A549 (cell line): Measurements from ENCODE around the gene MAFB. TPM values are rescaled to one million over a fixed set of nuclear protein-coding genes. Genes with fewer than 3 reads are reported as not detected.

Source experiments
- ATAC-seq, 2 experiments: fragments of 200-7000 bp in 1 of 2; fragments of >200 bp in 1 of 2; cut with Nextera tagmentation in 1 of 2; cut with Tn5 transposase in 1 of 2; 3 replicates each; pipeline versions ENCODE4 v1.8.0 to v1.9.1; 2018 to 2020; ENCODE audit warnings: mild to moderate bottlenecking in 1 of 2, moderate library complexity in 1 of 2
- CTCF ChIA-PET: fragments of 300-600 bp; sonication (Branson Sonifier 250); formaldehyde crosslinking; extraction: SDS; loops from one replicate; lab custom pipeline; 2021; ENCODE audit warnings: antibody characterized with exemption, inconsistent platforms; lab: Yijun Ruan, JAX
- POLR2A ChIA-PET: fragments of 350-600 bp; formaldehyde crosslinking; extraction: SDS; loops from one replicate; lab custom pipeline; 2021; ENCODE audit warnings: antibody characterized with exemption, inconsistent platforms; lab: Yijun Ruan, JAX
- DNase-seq, 2 experiments: peaks; one replicate each; pipeline versions ENCODE4 v3.0.0 to v3.0.0-alpha.2; 2011 to 2016; ENCODE audit warnings: low read depth in 1 of 2, low spot score in 1 of 2
- FAIRE-seq: peaks from 2 replicates; lab custom pipeline; 2011; peaks lifted over from hg19 to GRCh38; lab: Jason Lieb, UNC
- H3K27ac ChIP-seq, 2 experiments: fragments of >200 bp; sonication (Bioruptor Twin); formaldehyde crosslinking; 3 replicates each; pipeline ENCODE4 v1.5.1; 2016 to 2017
- H3K4me1 ChIP-seq: fragments of >200 bp; sonication (Bioruptor Twin); formaldehyde crosslinking; 3 replicates; pipeline ENCODE4 v1.6.1; 2016
- H3K4me2 ChIP-seq: fragments of >200 bp; sonication (Bioruptor Twin); formaldehyde crosslinking; 3 replicates; pipeline ENCODE4 v1.6.1; 2016
- H3K4me3 ChIP-seq: fragments of >200 bp; sonication (Bioruptor Twin); formaldehyde crosslinking; 3 replicates; pipeline ENCODE4 v1.5.1; 2016
- H3K9me3 ChIP-seq: fragments of >200 bp; sonication (Bioruptor Twin); formaldehyde crosslinking; 3 replicates; pipeline ENCODE4 v1.6.1; 2016
- CEBPB ChIP-seq, 2 experiments: fragments of >200 bp in 1 of 2; sonication (Bioruptor Twin) in 1 of 2; formaldehyde crosslinking in 1 of 2; IDR thresholded peaks; 2 replicates each; pipeline ENCODE4 v1.6.1; 2012 to 2016
- CHD2 ChIP-seq: fragments of 150-350 bp; IDR thresholded peaks from 2 replicates; pipeline ENCODE4 v1.6.1; 2014; ENCODE audit warnings: low read length; ENCODE audit not compliant: partially characterized antibody
- CHD4 ChIP-seq: fragments of 200-600 bp; sonication (generic); IDR thresholded peaks from 2 replicates; pipeline ENCODE4 v1.6.1; 2016; ENCODE audit warnings: antibody characterized with exemption, mild to moderate bottlenecking, borderline replicate concordance
- ESRRA ChIP-seq: fragments of 150-350 bp; IDR thresholded peaks from 2 replicates; pipeline ENCODE4 v1.6.1; 2014; ENCODE audit warnings: mild to moderate bottlenecking, low read length, borderline replicate concordance
- HOXA7 ChIP-seq: fragments of 250-450 bp; sonication (Bioruptor Pico); IDR thresholded peaks from 2 replicates; pipeline ENCODE4 v1.5.0; 2020; ENCODE audit warnings: mild to moderate bottlenecking, moderate library complexity
- HOXB5 ChIP-seq: fragments of 250-450 bp; sonication (Bioruptor Pico); IDR thresholded peaks from 2 replicates; pipeline ENCODE4 v1.5.0; 2020; ENCODE audit warnings: mild to moderate bottlenecking, moderate library complexity
- JUN ChIP-seq, 2 experiments: fragments of >200 bp; sonication (Bioruptor Twin); formaldehyde crosslinking; IDR thresholded peaks; 2 replicates in 1 of 2; 3 replicates in 1 of 2; pipeline ENCODE4 v1.6.1; 2016 to 2017
- MAFK ChIP-seq: fragments of 450-650 bp; IDR thresholded peaks from 2 replicates; pipeline ENCODE4 v1.6.1; 2014; ENCODE audit not compliant: partially characterized antibody
- MYC ChIP-seq: IDR thresholded peaks from 2 replicates; pipeline ENCODE4 v1.6.1; 2012; ENCODE audit warnings: mild to moderate bottlenecking, inconsistent platforms, low read length, improper control_type of control experiment, borderline replicate concordance
- NFE2L2 ChIP-seq: fragments of 150-350 bp; conservative IDR thresholded peaks from 2 replicates; pipeline ENCODE4 v1.6.1; 2014; ENCODE audit warnings: low read length
- RAD21 ChIP-seq, 2 experiments: fragments of >200 bp in 1 of 2; sonication (Bioruptor Twin) in 1 of 2; formaldehyde crosslinking in 1 of 2; IDR thresholded peaks in 1 of 2; conservative IDR thresholded peaks in 1 of 2; 2 replicates in 1 of 2; 3 replicates in 1 of 2; pipeline ENCODE4 v1.6.1; 2012 to 2018; ENCODE audit warnings: inconsistent platforms in 1 of 2
- RARB ChIP-seq: fragments of 250-450 bp; sonication (Bioruptor Pico); IDR thresholded peaks from 2 replicates; pipeline ENCODE4 v1.8.0; 2021; ENCODE audit warnings: mild to moderate bottlenecking, moderate library complexity
- RFX5 ChIP-seq: fragments of 450-650 bp; IDR thresholded peaks from 2 replicates; pipeline ENCODE4 v1.7.1; 2014; ENCODE audit warnings: antibody characterized with exemption, mild to moderate bottlenecking, moderate library complexity
- TFCP2L1 ChIP-seq: fragments of 250-450 bp; sonication (Bioruptor Pico); IDR thresholded peaks from 2 replicates; pipeline ENCODE4 v1.5.0; 2021; ENCODE audit warnings: mild to moderate bottlenecking
- TP53 ChIP-seq: fragments of 250-450 bp; sonication (Bioruptor Pico); IDR thresholded peaks from 2 replicates; pipeline ENCODE4 v1.5.0; 2021; ENCODE audit warnings: mild to moderate bottlenecking, moderate library complexity
- ZC3H11A ChIP-seq: fragments of 450-650 bp; IDR thresholded peaks from 2 replicates; pipeline ENCODE4 v1.6.1; 2014; ENCODE audit warnings: antibody characterized with exemption, mild to moderate bottlenecking
- ZNF302 ChIP-seq: fragments of 250-450 bp; sonication (Bioruptor Pico); IDR thresholded peaks from 2 replicates; pipeline ENCODE4 v1.9.0; 2021; ENCODE audit warnings: inconsistent platforms, mild to moderate bottlenecking, moderate library complexity
- ZSCAN20 ChIP-seq: fragments of 250-450 bp; sonication (Bioruptor Pico); IDR thresholded peaks from 2 replicates; pipeline ENCODE4 v1.8.0; 2022; ENCODE audit warnings: mild to moderate bottlenecking, moderate library complexity
- WGBS: methylation state at CpG from one replicate; pipeline ENCODE4 v1.1.6; 2017; ENCODE audit errors: missing lambda C conversion rate; 5-methylcytosine and 5-hydroxymethylcytosine counted together
- polyA plus RNA-seq, 4 experiments: library from polyadenylated mRNA; depleted of rRNA in 3 of 4; stranded (reverse); fragments of >200 nt; fragmentation: RNase III in 1 of 4; extraction: RNeasy Plus Mini Kit Qiagen cat#74134 plus additional on column Dnase treatment in 1 of 4; gene quantifications; 2 replicates in 3 of 4; 3 replicates in 1 of 4; pipeline ENCODE4 v1.2.3, GENCODE V29; 2011 to 2017
- TF ChIP-seq, protein P1 (sequence below): fragments of >200 bp; sonication (Bioruptor Twin); formaldehyde crosslinking; IDR thresholded peaks from 3 replicates; pipeline ENCODE4 v1.6.1; 2016
- TF ChIP-seq, protein P2 (sequence below): fragments of 150-350 bp; IDR thresholded peaks from 2 replicates; pipeline ENCODE4 v1.6.1; 2014; ENCODE audit warnings: low read depth, mild to moderate bottlenecking, low read length

MAFB gene
- polyA plus RNA-seq, 2 of the 4 experiments (the other 2 are of a cell fraction): 0.04 TPM; not detected in 1

DNA sequence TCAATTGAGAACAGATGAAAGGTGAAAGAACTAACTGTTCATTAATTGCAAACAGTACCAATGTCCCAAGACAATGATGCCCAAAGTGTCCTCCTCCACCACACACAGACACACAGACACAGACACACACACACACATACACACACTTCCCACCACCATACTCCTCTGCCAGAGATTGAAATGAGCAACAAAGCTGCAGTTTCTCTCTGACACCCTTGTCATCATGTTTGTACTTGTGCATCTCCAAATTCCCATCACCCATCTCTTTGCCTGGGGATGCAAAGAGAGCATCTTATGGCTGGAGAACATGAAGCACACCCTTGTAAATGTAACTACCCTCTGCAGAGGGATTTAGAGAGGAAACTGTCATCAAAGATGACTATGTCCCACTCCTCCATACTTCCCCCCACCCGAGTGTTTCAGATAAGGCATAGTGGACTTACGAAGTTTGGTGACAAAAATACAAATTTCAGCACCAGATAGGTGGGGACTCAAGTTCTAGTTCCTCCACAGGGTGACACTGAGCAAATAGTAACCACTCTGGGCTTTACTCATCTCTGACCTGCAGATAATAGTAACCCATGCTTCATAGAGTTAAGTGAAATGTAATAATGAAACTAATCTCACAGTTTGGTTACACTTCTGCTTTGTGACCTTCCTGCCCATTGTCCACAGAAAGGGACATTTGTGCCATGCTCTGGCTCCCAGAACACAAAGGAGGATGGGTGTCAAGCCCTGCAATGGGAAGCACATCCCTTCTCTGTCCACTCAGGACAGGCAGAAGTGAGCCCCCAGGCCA is 8.7 kb downstream of the MAFB start (continued):
- TF ChIP-seq, protein P1, sequence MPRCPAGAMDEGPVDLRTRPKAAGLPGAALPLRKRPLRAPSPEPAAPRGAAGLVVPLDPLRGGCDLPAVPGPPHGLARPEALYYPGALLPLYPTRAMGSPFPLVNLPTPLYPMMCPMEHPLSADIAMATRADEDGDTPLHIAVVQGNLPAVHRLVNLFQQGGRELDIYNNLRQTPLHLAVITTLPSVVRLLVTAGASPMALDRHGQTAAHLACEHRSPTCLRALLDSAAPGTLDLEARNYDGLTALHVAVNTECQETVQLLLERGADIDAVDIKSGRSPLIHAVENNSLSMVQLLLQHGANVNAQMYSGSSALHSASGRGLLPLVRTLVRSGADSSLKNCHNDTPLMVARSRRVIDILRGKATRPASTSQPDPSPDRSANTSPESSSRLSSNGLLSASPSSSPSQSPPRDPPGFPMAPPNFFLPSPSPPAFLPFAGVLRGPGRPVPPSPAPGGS: no peak
- TF ChIP-seq CHD2 (no peak), MYC (no peak), HOXB5 (CRISPR knock-in tag) (no peak)

DNA sequence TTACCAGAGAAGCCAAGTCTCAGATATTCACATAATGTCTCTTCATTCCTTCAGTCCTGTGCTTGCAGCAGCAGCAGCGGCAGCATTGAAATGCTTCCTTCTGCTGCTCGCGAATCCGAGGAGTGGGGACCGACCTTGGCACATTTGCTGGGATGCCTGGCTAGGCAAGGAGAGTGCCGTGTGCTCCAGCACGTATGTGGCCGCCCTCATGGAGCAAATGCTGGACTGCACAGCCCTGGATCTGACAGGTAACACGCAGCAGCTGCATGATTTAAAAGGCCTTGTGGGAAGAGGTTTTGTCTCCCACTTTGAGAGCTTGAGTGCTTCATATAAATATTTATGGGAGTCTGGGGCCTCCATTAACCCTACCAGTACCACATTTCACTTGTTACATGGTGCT is 9.9 kb downstream of the MAFB start:
- ChIA-PET CTCF (interaction anchor here (1.8 kb wide), 1 partner anchor 11 kb away, joined by 8 read pairs; no protein-coding TSS in a partner anchor), POLR2A (no interaction called here)
- Histone ChIP-seq H3K9me3 (no peaks in the 10 kb centered on the region), H3K4me2 (no peak overlapping the region), H3K27ac (no peak overlapping the region), H3K4me3 (no peak overlapping the region), H3K4me1 (no peaks in the 10 kb centered on the region)
- FAIRE-seq (no peak), ATAC-seq (no peak), DNase-seq (no peak)
- WGBS: 25% methylated on average over 9 of the region's 9 CpGs
- TF ChIP-seq NFE2L2 (no peak), CHD4 (no peak), ZC3H11A (no peak), CHD2 (no peak)

DNA sequence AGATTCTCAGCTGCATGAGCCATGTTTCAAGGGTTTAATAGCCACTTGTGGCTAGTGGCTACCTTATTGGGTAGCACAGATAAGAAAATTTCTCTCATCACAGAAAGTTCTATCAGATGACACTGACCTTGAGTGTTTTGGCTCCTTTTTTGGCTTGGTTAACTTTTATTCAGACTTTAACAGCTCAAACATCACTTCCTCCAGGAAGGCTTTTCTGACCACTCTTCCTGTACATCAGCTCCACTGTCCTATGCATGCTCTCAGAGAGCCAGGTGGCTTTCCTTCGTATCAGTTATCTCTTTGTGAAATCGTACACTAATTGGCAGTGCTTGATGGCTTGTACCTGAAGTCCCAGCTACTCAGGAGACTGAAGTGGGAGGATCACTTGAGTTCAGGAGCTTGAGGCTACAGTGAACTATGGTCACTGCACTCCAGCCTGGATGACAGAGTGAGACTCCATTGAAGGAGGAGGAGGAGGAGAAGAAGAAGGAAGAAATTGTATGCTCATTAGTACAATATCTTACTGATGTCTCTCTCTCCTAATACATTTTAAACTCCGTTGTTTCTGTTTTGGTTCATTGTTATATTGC is 10.7 kb downstream of the MAFB start:
- ChIA-PET POLR2A (no interaction called here), CTCF (interaction anchor here (1.0 to 1.8 kb wide), 2 partner anchors 12 to 30 kb away, joined by 3 to 8 read pairs; no protein-coding TSS in a partner anchor)
- no peak for TF ChIP-seq RFX5
- TF ChIP-seq HOXA7 (CRISPR knock-in tag): no peak
- TF ChIP-seq MYC: no peak
- no peak for TF ChIP-seq TFCP2L1
- no peak for TF ChIP-seq MAFK
- no peak for TF ChIP-seq JUN (IDR thresholded peaks at IDR 0.05)
- TF ChIP-seq CEBPB (IDR thresholded peaks at IDR 0.05): no peak
- TF ChIP-seq TP53: no peak
- TF ChIP-seq ZNF302 (CRISPR knock-in tag): no peak
- TF ChIP-seq, protein P2, sequence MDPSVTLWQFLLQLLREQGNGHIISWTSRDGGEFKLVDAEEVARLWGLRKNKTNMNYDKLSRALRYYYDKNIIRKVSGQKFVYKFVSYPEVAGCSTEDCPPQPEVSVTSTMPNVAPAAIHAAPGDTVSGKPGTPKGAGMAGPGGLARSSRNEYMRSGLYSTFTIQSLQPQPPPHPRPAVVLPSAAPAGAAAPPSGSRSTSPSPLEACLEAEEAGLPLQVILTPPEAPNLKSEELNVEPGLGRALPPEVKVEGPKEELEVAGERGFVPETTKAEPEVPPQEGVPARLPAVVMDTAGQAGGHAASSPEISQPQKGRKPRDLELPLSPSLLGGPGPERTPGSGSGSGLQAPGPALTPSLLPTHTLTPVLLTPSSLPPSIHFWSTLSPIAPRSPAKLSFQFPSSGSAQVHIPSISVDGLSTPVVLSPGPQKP: no peak
- TF ChIP-seq RARB (CRISPR knock-in tag): no peak
- TF ChIP-seq HOXB5 (CRISPR knock-in tag): no peak
- TF ChIP-seq ESRRA: no peak
- TF ChIP-seq ZSCAN20 (CRISPR knock-in tag): no peak
- TF ChIP-seq CHD2: no peak
- TF ChIP-seq RAD21 (conservative IDR thresholded peaks at IDR 0.05 in 1 of 2, IDR thresholded peaks at IDR 0.05 in 1 of 2): no peak
- no peak for FAIRE-seq
- Histone ChIP-seq H3K4me2 (no peak overlapping the region), H3K9me3 (no peaks in the 10 kb centered on the region), H3K27ac (no peak overlapping the region), H3K4me1 (no peaks in the 10 kb centered on the region), H3K4me3 (no peak overlapping the region)
- no peak for ATAC-seq
- WGBS: 13% methylated on average over 3 of the region's 3 CpGs
- no peak for DNase-seq
